ENCODE data around the gene ENO3.

DNA sequence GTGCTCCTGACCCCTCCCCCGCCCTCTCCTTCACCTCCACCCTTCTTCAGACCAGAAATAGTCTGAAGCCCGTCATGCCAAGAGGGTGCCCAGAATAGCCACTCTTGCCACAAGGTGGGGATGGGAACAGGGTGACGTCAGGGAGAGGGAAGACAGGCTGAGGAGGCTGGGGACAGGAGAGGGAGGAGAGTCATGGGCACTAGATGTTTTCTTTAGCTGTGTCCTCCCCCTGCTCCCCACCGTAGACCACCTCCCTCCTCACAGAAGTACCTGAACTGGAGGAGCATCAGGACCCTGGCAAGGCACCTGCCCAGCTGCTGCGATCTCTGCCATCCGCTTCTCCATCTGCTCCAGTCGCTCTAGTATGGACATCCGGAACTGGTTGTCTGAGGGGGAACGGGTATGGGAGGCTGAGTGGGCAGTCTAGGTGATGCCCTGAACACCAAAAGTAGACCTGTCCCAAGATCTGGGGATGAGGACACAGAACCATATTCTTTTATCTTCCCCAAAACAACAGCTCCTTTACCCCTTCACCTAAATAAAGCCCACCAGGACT lies 23.3 kb downstream of the ENO3 start:
- TF ChIP-seq POLR2A (IDR thresholded peaks at IDR 0.05; ENCODE audit: low read depth, low read length) (no peak), POLR2AphosphoS5 (IDR thresholded peaks at IDR 0.05; ENCODE audit: insufficient read depth, low read depth, low read length) (no peak), EZH2 (IDR thresholded peaks at IDR 0.05; ENCODE audit: borderline replicate concordance, low read depth, low read length, severe bottlenecking) (no peak), MYC (IDR thresholded peaks at IDR 0.05; ENCODE audit: low read depth, low read length) (no peak), JUN (IDR thresholded peaks at IDR 0.05; ENCODE audit: borderline replicate concordance, insufficient read depth, insufficient read length, low read depth) (no peak), FOS (IDR thresholded peaks at IDR 0.05; ENCODE audit: borderline replicate concordance, insufficient read depth, low read length) (no peak), GATA2 (IDR thresholded peaks at IDR 0.05; ENCODE audit: insufficient read depth, insufficient read length, low read depth, low read length) (no peak)
- TF ChIP-seq, protein P1, sequence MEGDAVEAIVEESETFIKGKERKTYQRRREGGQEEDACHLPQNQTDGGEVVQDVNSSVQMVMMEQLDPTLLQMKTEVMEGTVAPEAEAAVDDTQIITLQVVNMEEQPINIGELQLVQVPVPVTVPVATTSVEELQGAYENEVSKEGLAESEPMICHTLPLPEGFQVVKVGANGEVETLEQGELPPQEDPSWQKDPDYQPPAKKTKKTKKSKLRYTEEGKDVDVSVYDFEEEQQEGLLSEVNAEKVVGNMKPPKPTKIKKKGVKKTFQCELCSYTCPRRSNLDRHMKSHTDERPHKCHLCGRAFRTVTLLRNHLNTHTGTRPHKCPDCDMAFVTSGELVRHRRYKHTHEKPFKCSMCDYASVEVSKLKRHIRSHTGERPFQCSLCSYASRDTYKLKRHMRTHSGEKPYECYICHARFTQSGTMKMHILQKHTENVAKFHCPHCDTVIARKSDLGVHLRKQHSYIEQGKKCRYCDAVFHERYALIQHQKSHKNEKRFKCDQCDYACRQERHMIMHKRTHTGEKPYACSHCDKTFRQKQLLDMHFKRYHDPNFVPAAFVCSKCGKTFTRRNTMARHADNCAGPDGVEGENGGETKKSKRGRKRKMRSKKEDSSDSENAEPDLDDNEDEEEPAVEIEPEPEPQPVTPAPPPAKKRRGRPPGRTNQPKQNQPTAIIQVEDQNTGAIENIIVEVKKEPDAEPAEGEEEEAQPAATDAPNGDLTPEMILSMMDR (IDR thresholded peaks at IDR 0.05; ENCODE audit: extremely low read depth in 1 of 2, insufficient read depth in 1 of 2, low read depth in 1 of 2, low read length in 2 of 2) = no peak
- TF ChIP-seq, protein P2, sequence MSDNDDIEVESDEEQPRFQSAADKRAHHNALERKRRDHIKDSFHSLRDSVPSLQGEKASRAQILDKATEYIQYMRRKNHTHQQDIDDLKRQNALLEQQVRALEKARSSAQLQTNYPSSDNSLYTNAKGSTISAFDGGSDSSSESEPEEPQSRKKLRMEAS (IDR thresholded peaks at IDR 0.05; ENCODE audit: insufficient read depth, insufficient read length) = no peak

Measured in endothelial cell of umbilical vein (primary cell).